IMR-90 (cell line): ENCODE data around the gene USP31.

Source experiments
- BHLHE40 ChIP-seq: fragments of 150-350 bp; IDR thresholded peaks from 2 replicates; pipeline ENCODE4 v1.6.1; 2016; ENCODE audit warnings: mild to moderate bottlenecking, low read depth, low read length
- ELK1 ChIP-seq: fragments of 150-350 bp; IDR thresholded peaks from 2 replicates; pipeline ENCODE4 v1.6.1; 2016; ENCODE audit warnings: low read depth, mild to moderate bottlenecking, low read length, moderate library complexity, borderline replicate concordance
- POLR2A ChIP-seq: IDR thresholded peaks from 2 replicates; pipeline ENCODE4 v1.6.1; 2012; ENCODE audit warnings: mild to moderate bottlenecking, low read depth, low read length
- RFX5 ChIP-seq: IDR thresholded peaks from 2 replicates; pipeline ENCODE4 v1.8.0; 2012; ENCODE audit warnings: low read depth, mild to moderate bottlenecking, low read length, moderate library complexity
- TF ChIP-seq, protein P1 (sequence below): conservative IDR thresholded peaks from 2 replicates; pipeline ENCODE4 v1.5.1; 2012; ENCODE audit warnings: mild to moderate bottlenecking, low read depth, low read length, improper control_type of control experiment

- TF ChIP-seq RFX5 (no peak), ELK1 (no peak), BHLHE40 (no peak), POLR2A (no peak)
- TF ChIP-seq, protein P1, sequence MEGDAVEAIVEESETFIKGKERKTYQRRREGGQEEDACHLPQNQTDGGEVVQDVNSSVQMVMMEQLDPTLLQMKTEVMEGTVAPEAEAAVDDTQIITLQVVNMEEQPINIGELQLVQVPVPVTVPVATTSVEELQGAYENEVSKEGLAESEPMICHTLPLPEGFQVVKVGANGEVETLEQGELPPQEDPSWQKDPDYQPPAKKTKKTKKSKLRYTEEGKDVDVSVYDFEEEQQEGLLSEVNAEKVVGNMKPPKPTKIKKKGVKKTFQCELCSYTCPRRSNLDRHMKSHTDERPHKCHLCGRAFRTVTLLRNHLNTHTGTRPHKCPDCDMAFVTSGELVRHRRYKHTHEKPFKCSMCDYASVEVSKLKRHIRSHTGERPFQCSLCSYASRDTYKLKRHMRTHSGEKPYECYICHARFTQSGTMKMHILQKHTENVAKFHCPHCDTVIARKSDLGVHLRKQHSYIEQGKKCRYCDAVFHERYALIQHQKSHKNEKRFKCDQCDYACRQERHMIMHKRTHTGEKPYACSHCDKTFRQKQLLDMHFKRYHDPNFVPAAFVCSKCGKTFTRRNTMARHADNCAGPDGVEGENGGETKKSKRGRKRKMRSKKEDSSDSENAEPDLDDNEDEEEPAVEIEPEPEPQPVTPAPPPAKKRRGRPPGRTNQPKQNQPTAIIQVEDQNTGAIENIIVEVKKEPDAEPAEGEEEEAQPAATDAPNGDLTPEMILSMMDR = no peak
These were observed 67.6 kb downstream of the USP31 start for GRCh38 chr16:23081675-23082119.
